Measurements from ENCODE around the gene PA2G4.

- no peak for TF ChIP-seq CTCF (IDR thresholded peaks at IDR 0.05)
- TF ChIP-seq, protein P1, sequence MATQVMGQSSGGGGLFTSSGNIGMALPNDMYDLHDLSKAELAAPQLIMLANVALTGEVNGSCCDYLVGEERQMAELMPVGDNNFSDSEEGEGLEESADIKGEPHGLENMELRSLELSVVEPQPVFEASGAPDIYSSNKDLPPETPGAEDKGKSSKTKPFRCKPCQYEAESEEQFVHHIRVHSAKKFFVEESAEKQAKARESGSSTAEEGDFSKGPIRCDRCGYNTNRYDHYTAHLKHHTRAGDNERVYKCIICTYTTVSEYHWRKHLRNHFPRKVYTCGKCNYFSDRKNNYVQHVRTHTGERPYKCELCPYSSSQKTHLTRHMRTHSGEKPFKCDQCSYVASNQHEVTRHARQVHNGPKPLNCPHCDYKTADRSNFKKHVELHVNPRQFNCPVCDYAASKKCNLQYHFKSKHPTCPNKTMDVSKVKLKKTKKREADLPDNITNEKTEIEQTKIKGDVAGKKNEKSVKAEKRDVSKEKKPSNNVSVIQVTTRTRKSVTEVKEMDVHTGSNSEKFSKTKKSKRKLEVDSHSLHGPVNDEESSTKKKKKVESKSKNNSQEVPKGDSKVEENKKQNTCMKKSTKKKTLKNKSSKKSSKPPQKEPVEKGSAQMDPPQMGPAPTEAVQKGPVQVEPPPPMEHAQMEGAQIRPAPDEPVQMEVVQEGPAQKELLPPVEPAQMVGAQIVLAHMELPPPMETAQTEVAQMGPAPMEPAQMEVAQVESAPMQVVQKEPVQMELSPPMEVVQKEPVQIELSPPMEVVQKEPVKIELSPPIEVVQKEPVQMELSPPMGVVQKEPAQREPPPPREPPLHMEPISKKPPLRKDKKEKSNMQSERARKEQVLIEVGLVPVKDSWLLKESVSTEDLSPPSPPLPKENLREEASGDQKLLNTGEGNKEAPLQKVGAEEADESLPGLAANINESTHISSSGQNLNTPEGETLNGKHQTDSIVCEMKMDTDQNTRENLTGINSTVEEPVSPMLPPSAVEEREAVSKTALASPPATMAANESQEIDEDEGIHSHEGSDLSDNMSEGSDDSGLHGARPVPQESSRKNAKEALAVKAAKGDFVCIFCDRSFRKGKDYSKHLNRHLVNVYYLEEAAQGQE (IDR thresholded peaks at IDR 0.05; ENCODE audit: insufficient read depth in 1 of 2, low read depth in 2 of 2, low read length in 1 of 2), result no peak
- TF ChIP-seq POLR2AphosphoS5 (IDR thresholded peaks at IDR 0.05; ENCODE audit: low read depth, low read length), result no peak
- TF ChIP-seq SIN3A (IDR thresholded peaks at IDR 0.05; ENCODE audit: borderline replicate concordance, insufficient read depth, low read depth, low read length), result no peak
Observed at GRCh38 chr12:56087220-56087619, 17.1 kb upstream of the PA2G4 start.
